Hematopoietic multipotent progenitor cell (in vitro differentiated cells): Measurements from ENCODE around the gene PSMD13. TPM values are rescaled to one million over a fixed set of nuclear protein-coding genes. Genes with fewer than 3 reads are reported as not detected.

ENCODE experiments used
- DNase-seq, 3 donors: peaks; one replicate each; pipeline ENCODE4 v3.0.0-alpha.2; 2011 to 2015; ENCODE audit warnings: low read depth in 2 of 3, low spot score in 2 of 3
- total RNA-seq: library from RNA; depleted of rRNA; stranded (reverse); fragments of >200 nt; gene quantifications from one replicate; pipeline ENCODE4 v1.2.3, GENCODE V29; 2012

PSMD13 gene
- total RNA-seq, 1 donor: 73.2 TPM

DNA sequence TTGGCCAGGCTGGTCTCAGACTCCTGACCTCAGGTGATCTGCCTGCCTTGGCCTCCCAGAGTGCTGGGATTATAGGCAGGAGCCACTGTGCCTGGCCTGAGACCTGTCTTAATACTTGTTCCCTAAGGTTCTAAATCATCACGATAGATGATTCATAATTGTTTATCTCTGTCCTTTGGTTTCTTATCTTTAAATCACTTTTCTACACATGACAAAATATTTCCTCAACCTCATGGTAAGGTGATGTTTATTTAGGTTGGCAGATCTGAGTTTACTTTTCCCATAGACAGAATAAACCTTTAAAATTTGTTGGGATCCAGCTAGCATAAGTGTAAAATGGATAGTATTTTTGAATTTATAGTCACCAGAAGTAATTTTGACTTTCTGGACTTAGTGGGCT, 3.5 kb downstream of the PSMD13 start:
- no peak for DNase-seq

DNA sequence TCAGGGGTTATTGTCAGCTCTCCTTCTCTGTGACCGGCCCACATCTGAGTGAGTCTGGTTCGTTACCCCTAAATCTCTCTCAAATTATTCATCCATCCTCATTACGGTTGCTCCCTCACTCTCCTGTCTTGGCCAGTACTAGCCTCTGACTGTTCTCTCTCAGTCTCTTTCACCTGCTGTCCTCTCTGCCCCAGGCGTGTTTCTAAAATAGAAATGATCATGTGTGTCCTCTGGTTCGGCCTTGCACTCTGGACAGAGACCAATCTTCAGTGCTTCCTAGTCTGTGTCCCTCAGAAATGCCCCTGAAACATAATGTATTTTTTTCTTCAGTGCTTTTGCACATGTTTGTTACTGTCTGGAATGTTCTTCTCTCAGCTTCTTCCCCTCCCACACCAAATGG, 4.9 kb downstream of the PSMD13 start:
- no peak for DNase-seq

DNA sequence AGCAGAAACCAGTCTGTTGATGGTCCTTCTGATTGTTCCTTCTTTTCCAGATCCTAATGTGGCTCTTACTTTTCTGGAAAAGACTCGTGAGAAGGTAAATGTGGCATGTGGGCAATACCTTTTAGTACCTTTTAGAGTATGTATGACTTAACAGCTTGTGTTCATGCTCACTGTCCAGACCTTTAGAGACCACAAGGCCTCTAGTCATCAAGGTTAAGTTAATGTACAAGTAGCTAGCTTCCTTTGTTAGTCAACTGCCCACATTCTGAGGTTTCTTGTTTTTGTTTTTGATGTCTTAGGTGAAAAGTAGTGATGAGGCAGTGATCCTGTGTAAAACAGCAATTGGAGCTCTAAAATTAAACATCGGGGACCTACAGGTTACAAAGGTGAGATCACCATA, 7.6 kb downstream of the PSMD13 start:
- no peak for DNase-seq

DNA sequence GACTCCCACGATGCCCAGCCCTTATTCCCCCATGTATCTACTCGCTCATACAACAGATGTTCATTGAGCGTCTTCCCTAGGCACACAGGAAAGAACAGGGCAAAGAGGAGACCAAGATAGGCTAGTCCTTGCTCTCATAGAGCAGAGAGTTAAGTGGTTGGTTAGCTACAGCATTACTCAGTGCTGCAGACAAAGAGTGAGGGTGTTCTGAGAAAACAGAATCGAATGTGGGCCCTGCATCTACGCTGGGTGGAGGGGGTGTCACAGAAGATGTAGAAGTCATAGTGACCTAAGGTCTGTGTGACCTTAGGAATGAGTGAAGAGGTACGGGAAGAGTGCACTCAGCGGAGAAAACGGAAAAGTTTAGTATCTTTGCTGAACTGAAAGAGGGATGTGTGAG, 12.3 kb downstream of the PSMD13 start:
- DNase-seq: no peak

DNA sequence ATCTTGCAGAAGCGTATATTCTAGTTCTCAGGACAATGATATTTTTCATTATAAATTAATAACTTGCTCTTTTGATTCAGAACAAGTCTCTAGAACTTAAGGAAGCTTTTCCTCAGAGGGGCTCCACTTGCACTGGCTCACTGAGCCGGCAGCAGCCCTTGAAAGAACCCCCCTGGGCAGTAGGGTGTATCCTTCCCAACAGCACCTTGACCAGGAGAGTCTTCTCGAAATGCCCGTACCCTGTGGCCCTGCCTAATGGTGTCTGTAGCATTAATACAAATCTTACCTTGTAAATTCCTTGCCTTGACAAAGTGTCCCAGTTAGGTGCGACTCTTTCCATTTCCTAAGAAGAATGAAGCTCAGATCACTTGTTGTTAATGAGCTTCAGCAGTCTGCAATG, 13.5 kb downstream of the PSMD13 start:
- no peak for DNase-seq

DNA sequence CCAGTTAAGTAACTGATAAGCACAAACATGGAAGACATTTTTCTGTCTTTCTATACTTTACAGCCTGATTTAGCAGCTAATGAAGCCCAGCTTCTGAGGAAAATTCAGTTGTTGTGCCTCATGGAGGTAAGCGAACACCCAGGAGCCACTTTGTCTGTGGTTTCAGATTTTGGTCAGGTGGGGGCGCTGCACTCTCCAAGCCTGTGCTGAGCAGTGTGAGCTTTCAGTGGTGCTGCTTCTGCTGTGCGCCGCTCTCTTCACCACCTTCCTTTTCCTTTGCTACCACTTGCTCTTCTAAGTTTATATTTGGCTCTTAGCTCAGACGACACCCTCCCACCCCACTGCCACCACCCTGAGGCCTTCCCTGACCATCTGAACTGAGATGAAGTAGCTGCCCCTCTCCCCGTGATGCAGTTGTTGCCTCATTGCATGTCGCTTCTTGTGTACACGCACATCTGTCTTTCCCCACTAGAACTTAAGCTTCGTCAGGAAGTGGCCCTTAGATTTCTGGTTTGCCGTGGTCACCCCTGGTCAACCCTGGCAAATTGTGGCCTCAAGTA, 14.0 kb downstream of the PSMD13 start:
- DNase-seq: peak; percentile 49 to 78 (median 64)

DNA sequence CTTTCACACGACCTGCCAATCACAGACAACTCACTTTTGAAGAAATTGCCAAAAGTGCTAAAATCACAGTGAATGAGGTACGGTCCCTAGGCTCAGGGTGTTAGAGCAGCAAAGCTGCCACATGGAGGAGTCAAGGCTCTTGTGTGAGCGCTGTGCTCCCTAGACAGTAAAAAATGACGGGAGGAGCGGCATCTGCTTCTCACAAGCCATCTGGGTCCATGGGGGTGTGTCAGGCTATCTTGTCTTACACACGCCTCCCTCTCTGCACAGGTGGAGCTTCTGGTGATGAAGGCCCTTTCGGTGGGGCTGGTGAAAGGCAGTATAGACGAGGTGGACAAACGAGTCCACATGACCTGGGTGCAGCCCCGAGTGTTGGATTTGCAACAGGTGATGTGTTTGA, 14.8 kb downstream of the PSMD13 start:
- DNase-seq: no peak

DNA sequence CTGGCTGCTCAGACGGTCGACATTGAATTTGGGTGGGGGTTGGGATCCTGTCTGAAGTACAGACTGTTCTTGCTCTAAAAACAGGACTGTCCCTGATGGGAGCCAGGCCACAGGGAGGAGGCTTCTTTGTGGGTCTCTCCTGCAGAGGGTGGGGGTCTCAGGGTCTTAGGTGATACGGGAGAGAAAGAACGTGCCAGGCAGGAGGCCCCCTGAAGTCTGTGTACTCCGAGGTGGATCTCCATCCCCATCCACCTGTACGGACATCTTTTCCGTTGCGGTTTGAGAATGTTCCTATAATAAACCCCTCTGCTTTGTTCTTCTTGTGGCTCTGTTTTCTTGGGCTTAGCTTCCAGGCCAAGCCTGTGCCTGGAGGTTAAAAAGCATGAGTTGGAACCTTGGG, 15.9 kb downstream of the PSMD13 start:
- DNase-seq: no peak

DNA sequence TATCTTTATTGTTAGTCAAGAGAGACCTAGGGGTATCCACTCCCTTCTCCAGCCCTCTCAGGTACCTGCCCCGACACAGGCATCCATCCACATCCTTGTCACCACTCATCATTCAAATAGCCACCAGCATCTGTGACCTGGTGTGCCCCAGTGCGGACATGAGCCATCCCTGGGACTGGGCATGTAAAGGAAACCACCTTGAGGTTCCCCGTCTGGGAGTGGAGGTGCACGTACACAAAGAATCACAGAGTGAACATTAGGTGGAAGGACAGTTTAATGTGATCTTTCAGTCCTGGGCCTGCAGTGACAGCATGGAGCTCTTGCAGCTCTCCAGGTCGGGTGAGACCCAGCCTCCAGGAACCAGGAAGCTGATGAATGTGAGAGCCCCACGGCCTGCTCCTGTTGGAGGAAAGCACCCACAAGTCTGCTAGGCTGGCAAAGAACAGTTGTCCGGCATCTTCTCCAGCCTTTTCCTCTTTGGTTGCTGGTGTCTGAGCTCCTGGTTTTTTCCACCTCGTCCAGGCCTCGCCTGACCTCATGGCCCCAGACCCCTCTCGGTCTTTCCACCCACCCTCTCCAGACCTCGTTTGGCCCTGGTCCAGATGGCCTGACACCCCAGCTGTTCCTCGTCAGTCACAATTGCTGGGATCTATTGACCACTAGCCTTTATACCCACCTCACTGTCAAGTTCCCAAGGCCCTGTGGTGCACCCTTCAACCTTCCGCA, 16.5 kb downstream of the PSMD13 start:
- no peak for DNase-seq

DNA sequence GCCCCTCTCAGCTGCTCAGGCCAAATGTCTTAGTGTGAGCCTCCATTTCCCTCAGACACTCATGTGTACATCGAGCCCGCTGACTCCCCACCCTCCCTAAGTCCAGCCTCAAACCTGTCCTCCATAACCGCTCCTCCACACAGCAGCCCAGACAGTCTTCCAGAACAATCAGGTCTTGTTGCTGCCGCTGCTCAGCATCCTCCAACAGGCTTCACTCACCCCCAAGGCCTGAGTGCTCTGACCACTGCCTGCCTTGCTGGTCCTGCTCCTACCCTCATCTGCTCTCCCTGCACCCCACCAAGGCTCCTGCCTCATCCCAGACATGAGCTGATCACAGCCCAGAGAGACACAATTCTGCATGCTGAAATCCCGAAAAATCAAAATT, 17.1 kb downstream of the PSMD13 start:
- no peak for DNase-seq

DNA sequence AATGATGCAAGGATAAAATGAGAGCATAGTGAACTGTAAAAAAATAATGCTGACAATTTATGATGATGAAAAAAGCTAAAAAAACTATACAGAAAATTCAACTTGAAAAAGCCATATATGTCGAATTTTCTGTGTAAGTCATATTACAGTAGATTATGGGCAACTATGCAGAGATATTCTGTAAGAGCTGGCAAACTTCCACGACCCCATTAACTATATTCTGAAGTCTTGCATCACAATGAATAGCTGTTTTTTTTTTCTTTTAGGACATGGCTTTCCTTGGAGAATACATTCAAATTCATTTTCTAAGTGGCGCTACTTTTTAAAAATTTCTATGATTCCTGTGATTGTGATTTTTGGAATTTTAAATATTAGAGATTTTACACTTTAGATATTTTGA, 18.4 kb downstream of the PSMD13 start:
- no peak for DNase-seq

DNA sequence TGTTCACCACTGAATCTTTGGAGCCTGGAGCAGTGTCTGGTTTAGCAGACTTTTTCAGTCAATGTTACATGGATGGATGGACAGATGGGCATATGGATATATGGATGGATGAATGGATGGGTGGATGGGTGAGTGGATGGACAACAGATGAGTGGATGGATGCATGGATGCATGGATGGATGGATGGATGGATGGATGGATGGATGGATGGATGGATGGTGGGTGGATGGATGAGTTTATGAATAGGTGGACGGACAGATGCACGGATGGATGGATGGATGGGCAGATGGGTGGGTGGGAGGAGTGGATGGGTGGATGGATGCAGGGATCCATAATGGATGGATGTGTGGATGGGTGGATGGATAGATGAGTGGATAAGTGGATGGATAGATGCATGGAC, 19.0 kb downstream of the PSMD13 start:
- DNase-seq: no peak

DNA sequence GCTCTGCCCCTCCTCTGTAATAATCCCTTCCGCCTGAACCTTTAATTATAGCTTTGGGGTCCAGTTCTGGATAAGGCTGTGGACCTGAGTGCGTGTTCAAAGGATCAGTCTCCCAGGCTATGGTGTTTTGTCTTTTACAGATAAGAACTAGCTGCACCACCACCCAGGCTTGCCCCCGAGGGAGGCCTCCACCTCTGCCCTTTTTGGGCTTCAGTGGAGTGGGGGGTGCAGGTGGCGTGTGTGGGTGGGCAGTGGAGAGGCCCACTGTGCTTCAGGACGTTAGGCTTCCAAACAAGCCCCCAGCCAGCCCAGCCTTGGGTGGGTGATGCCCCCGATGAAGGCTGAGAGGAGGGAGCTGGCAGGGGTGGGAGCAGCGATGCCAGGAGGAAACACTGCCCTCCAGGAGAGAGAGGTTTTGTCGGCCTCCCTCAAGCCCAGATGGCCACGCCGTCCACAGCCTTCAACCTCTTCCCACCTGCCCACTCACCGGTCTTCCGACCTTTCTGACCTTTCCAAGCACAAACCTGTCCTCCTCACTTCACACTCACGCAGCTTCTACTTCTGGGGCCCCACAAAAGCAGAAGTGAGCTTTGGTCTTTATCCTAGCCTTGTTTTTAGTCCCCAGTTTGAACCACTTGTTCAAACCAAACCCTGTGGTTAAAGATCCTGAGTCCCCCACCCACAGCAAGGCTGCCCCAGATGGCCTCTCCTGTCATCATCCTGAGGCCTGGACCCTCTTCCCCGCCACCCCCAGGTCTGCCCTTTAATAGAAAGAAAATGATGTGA, 20.4 kb downstream of the PSMD13 start:
- no peak for DNase-seq

DNA sequence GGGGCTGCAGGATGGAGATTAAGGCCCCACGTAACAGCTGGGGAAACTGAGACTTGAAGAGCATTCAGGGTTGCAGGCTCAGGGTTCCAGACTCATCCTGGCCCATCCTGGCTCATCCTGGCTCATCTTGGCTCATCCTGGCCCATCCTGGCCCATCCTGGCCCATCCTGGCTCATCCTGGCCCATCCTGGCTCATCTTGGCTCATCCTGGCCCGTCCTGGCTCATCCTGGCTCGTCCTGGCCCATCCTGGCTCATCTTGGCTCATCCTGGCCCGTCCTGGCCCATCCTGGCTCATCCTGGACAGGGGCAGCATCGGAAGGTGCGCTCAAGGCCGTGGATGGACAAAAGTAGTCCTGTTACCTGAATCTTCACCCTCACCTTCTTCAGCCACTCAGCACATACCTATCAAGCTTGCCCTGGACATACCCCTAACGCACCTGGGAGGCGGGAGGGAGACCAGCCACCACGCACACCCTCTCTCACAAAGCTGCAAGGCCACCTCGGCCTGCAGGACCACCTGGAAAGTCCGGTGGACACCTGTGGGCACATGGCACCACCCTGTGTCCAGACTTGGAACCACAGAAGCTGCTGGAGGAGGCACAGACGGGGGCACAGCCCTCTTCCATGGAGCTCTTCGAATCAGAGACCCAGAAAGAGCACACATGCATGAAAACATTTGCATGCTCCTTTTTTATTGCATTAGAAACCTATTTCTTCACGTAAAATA, 21.2 kb downstream of the PSMD13 start:
- DNase-seq: peak in 1 of 3 donors; percentile 43

DNA sequence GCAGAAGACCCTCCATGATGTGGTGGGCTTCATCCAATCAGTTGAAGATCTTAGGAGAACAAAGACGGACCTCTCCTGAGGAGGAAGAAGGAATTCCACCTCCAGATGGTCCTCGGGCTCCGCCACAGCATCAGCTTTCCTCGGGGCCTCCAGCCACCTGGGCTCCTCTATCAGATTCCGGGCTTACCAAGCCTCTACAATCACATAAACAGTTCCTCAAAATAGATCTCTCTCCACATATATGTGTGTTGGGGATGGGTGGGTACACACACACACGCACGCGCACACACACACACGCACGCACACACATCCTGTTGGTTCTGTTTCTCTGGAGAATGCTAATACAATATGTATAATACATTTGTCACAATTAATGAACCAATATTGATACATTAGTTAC, 22.6 kb downstream of the PSMD13 start:
- no peak for DNase-seq

DNA sequence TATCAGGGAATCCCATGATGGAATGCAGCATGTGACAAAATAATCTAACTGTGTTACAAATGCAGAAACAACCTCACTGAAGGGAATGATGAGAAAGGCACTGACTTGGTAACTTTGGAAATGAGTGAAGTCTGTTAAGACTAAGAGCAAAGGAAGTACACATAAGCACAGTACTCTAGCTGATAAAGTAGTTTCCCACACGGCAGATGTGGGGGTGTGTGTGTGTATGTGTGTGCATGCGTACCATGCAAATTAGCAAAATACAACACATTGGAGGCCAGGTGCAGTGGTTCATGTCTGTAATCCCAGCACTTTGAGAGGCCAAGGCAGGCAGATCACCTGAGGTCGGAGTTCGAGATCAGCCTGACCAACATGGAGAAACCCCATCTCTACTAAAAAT, 24.8 kb downstream of the PSMD13 start:
- DNase-seq: no peak

DNA sequence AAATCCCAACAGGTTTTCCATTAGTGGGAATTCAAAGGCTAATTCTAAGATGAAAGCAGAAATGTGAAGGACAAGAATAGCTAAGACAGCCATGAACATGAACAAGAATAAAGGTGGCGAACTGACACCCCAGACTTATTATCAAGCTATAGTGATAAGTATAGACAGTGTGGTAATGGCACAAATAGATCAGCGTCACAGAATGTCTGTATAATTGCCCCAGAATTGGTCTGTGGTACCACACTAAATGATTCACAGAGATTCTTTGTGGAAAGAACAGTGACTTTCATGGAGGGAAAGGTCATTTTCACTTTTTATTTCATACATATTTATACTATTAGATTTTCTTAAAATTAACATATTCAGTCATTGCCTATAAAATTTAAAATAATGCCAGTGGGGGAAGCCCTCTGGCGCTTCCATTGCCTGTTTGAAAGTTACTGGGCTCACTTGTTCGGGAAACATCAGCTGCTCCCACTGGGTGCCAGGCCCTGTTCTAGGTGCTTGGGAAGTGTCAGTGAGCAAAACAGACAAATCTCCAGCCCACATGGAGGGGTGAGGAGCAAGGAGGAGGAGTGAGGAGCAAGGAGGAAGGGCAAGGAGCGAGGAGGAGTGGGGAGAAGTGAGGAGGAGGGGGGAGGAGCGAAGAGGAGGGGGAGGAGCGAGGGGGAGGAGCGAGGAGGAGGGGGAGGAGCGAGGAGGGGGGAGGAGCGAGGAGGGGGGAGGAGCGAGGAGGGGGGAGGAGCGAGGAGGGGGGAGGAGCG, 30.1 kb downstream of the PSMD13 start:
- peak in 1 of 3 donors; percentile 30 for DNase-seq

DNA sequence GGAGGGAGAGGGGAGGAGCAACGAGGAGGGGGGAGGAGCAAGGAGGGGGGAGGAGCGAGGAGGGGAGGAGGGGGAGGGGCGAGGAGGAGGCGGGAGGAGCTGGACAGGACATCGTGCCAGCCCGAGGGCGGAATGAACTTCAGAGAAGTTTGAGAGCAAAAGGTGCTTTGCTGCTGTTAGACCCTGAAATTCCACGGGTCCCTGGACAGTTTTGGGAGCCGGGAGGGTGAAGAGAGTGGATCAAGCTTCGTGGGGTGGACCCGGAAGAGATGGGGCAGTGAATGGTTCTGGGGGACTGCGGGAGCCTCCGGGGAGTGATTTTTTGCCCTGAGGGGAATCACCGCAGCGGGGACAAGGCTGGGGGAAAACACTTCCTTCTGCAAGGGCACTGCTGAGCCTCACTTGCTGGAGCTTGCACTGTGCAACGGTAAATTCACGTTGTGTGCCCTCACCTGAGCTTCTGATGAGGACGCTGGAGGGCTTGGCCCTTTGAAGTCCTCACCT, 30.8 kb downstream of the PSMD13 start:
- peak in 2 of 3 donors; percentile 53 to 61 for DNase-seq

DNA sequence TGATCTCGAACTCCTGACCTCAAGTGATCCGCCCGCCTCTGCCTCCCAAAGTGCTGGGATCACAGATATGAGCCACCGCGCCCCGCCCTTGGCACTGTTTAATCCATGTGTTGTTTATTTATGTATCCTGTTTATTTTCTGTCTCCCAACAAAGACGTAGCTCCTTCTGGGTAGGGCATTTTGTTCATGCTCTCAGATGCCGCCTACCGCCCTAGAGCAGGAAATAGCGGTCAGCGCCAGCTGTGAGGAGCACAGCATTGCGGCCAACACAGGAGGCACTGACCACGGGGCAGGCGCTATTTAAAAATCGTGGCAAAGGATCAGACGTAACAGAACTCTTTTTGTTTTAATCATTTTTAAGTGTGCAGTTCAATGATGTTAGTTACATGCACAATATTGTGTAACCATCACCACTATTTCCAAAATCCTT, 32.0 kb downstream of the PSMD13 start:
- peak in 2 of 3 donors; percentile 56 to 76 for DNase-seq

DNA sequence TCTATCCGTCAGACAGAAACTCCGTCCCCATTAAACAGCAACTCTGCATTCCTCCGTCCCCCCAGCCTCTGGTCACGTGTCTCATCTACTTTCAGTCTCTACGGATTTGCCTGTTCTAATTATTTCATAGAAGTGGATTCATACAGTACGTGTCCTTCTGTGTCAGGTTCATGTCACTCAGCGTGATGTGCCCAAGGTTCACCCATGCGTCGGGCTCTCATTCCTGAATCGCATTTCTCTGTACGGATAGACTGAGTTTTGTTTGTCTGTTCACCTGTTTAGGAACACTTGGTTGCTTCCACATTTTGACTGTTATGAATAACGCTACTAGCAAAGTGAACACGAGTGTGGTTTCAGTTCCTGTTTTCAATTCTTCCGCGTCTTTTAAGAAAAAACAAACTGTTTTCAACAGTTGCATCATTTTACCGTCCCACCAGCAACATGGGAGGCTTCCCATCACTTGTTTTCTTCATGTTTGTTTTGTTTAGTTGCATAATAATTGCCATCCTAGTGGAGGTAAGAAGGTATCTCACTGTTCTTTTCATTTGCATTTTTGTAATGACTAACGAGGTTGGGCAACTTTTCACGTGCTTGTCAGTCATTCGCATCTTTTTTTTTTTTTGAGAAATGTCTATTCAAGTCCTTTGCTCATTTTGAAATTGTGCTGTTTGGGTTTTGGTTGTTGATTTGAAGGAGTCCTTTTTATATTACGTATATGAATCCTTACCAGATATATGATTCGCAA, 32.5 kb downstream of the PSMD13 start:
- peak in 2 of 3 donors; percentile 80 to 87 for DNase-seq
